Islet precursor cell (in vitro differentiated cells): ENCODE data around the gene RTL5.
A peak's percentile ranks its signal among the peaks of the same experiment; 100 is the strongest.

ENCODE experiments used
- DNase-seq: peaks from one replicate; pipeline ENCODE4 v3.0.0-alpha.2; 2018

Gene RTL5

GRCh38 chrX:72128881-72129280 is 2.8 kb downstream of the RTL5 start:
- peak; percentile 70 for DNase-seq

GRCh38 chrX:72128183-72128834 is 3.4 kb downstream of the RTL5 start:
- no peak for DNase-seq

GRCh38 chrX:72127332-72127731 is 4.4 kb downstream of the RTL5 start:
- DNase-seq = no peak

GRCh38 chrX:72126539-72127140 is 5.1 kb downstream of the RTL5 start:
- peak; percentile 90 for DNase-seq

DNA sequence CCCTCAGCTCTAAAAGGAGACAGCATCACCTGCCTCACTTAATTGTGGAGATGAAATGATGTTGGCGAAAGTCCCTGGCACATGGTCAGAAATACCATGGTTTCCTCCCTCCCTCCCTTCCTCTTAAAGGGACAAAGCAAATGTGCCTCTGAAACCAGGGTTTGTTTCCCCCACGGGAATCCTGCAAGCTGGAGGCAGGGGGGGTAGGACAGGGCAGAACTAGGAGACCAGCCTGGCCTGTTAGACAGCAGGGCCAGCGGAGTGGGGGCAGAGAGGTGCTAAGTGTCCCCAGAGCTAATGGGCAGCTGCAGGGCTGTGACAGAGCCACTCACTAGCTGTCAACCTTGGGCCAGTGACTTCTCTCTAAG is 5.7 kb downstream of the RTL5 start:
- DNase-seq = no peak

DNA sequence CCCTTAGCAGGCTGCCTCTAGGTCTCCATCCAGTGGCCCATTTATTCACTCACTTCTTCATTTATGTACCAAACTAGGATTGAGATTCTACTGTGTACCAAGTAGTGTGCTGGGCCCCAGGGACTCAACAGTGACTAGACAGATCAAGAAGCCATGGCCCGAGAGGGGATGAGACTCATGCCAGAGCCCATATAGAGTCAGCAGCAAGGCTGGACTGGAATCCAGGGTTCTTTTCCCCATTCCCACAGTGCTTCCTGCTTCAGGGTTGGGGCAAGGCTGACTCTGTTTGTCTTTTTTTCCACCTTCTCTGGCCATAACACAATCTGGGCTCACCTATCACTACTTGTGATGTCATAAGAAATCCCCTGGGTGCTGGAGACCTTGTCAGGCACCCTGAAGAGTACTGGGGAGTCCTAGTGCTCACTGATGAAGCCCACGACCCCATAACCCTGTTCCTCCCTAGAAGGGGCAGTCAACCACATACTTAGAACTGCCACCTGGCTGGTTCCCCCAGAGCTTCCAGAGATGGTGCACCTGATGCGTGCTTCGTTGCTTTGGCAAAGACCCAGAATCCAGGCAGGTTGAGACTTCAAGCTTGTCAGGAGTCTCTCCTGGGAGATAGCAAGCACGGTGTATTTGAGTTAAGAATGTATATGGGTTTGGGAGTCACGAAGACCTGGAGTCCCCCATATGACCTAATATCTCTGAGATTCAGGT is 6.2 kb downstream of the RTL5 start:
- peak; percentile 37 for DNase-seq

DNA sequence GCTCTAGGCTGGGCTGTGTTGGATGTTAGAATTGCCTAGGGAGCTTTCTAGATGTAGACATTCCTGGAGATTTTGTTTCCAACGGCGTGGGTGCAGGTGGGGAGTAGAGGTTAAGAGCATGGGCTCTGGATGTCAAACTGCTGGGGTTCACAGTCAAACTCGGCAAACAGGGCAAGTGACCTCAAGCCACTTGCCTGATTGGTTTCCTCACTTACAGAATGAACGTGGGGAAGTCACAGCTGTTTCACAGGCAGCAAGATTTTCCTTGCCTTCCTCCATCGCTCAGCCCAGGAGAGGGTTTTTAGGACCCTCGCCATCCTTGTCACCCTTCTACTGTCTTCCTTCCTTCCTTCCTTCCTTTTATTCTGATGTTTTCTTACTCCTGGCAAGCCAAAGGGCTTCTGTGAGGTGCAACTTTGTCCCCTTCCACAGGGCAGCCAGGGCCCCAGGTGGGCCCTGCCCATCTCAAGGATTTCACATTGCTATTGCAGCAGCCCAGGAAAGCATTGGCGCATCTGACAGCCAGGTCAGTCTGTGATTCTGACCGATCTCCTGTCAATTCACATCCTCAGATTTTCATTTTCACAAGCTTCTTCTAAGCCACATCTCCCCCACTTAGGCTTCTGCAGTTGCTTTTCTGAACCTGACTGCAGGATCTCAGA is 7.0 kb downstream of the RTL5 start:
- no peak for DNase-seq

GRCh38 chrX:72123471-72124185 is 8.1 kb downstream of the RTL5 start:
- peak; percentile 88 for DNase-seq

DNA sequence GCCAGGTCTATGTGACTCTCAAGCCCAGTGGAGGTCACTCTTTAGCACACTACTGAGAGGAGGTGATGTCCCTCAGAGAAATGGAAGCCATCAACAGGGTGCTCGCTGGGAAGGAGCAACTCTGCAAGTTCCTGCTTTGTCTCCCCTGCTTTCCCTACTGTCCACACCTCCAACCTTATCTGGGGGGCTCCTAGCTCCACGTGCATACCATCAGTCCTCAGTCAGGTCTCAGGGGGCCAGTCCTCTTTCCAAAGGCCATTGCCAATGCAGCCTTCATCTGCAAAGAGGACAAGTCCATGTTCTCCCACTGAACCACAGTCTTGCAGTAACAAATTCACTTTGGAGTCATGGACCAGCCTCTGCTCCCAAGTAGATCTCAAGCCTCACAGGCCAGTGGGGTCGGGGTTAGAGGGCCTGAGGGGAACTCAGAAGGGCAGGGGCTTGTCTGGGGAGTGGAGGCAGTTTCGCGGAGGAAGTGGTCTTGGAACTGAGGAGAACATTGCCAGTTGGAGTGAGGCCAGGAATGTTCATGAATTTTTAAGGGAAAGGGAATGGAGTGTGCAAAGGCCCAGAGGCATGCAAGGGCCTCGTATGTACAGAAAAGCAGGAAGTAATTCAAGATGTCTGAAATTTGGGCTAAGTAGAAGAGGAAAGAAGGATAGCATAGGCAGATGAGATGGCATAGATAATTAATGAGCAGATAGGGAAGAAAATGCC is 8.9 kb downstream of the RTL5 start:
- DNase-seq = no peak

DNA sequence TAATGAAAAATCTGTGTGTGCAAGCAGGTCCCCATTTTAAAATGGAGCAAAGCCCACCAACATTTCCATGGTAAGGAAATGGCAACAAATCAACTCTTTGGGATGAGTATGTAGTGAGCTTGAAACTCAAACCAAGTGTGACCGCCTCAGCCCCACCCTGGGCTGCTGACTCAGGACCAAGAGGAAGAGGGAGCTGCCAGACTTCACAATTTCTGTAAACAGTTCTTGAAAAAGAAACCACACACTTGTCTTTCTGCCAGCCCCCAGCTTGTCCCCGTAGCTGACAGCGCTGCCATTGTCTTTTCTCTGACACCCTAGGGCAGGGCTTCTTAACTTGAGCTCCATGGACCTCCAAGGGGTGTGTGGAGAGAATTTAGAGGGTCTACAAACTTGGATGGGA is 10.3 kb downstream of the RTL5 start:
- no peak for DNase-seq

GRCh38 chrX:72120837-72121236 is 10.9 kb downstream of the RTL5 start:
- no peak for DNase-seq

GRCh38 chrX:72117636-72118210 is 14.0 kb downstream of the RTL5 start:
- DNase-seq = no peak

DNA sequence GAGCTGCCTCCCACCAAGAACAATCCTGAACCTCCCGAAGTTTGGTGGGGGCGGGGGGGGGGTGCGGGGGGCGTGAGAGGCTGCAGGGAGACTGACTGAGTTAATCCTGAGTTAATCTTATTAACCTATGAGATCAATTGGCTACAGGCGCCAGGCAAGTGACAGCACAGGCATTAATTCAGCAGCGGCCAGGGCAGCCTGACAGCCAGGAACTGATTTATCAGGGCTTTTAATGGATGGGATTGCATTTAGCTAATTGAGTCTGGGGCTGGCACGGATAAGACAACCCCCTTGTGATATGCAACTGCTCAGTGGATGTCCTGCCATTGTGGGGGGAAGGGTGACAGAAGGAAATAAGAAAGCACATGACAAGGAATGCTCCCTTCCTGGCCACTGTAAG is 16.3 kb downstream of the RTL5 start:
- no peak for DNase-seq

GRCh38 chrX:72114807-72115206 is 16.9 kb downstream of the RTL5 start:
- DNase-seq = no peak

- no peak for DNase-seq
Observed at GRCh38 chrX:72114306-72114705, 17.4 kb downstream of the RTL5 start.

- no peak for DNase-seq
Observed at GRCh38 chrX:72113461-72113860, 18.3 kb downstream of the RTL5 start.

GRCh38 chrX:72110876-72111708 is 20.6 kb downstream of the RTL5 start:
- DNase-seq = no peak

- no peak for DNase-seq
Observed at GRCh38 chrX:72110051-72110875, 21.5 kb downstream of the RTL5 start.

GRCh38 chrX:72108666-72109065 is 23.0 kb downstream of the RTL5 start:
- no peak for DNase-seq
